ENCODE data around the gene AKT2.

Gene AKT2

DNA sequence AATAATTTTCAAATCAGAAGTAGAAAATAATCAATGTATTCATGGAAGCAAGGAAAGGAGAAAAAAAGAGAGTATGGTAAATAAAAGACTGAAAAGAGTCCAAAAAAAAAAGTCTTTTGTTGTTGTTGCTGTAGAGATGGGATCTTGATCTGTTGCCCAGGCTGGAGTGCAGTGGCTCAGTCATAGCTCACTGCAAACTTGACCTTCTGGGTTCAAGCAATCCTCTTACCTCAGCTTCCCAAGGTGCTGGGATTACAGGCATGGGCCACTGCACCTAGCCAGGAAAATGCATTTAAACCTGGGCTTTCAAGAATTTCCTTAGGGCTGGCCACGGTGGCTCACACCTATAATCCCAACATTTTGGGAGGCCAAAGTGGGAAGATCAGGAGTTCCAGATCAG, 100.9 kb downstream of the AKT2 start:
- TF ChIP-seq, protein P1, sequence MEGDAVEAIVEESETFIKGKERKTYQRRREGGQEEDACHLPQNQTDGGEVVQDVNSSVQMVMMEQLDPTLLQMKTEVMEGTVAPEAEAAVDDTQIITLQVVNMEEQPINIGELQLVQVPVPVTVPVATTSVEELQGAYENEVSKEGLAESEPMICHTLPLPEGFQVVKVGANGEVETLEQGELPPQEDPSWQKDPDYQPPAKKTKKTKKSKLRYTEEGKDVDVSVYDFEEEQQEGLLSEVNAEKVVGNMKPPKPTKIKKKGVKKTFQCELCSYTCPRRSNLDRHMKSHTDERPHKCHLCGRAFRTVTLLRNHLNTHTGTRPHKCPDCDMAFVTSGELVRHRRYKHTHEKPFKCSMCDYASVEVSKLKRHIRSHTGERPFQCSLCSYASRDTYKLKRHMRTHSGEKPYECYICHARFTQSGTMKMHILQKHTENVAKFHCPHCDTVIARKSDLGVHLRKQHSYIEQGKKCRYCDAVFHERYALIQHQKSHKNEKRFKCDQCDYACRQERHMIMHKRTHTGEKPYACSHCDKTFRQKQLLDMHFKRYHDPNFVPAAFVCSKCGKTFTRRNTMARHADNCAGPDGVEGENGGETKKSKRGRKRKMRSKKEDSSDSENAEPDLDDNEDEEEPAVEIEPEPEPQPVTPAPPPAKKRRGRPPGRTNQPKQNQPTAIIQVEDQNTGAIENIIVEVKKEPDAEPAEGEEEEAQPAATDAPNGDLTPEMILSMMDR (IDR thresholded peaks at IDR 0.05; ENCODE audit: borderline replicate concordance, insufficient read depth, low read depth, low read length) = no peak
- no peak overlapping the region for H3K4me3 ChIP-seq (ENCODE audit: low read depth, low read length)
